Urothelium cell line (cell line): Measurements from ENCODE around the gene MAGEB10.
"Not testable (repeated sequence)": the region's sequence is repeated elsewhere in the genome, so short reads cannot be mapped to it uniquely, and the experiment has no call there.

Source experiments
- DNase-seq: peaks from one replicate; pipeline ENCODE4 v3.0.0; 2011; ENCODE audit warnings: low spot score, mixed read lengths
- FAIRE-seq: peaks from 2 replicates; lab custom pipeline; 2011; peaks lifted over from hg19 to GRCh38; lab: Jason Lieb, UNC

The MAGEB10 gene, protein sequence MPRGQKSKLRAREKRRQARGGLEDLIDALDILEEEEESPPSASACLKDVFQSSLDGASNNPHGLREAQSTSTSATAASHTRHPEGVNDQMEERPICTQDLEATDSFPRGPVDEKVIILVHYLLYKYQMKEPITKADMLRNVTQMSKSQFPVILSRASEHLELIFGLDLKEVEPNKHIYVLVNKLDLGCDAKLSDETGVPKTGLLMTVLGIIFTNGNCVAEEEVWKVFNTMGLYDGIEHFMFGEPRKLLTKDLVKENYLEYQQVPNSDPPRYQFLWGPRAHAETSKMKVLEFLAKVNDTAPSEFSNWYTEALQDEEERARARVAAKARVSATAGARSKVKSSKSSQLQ

DNA sequence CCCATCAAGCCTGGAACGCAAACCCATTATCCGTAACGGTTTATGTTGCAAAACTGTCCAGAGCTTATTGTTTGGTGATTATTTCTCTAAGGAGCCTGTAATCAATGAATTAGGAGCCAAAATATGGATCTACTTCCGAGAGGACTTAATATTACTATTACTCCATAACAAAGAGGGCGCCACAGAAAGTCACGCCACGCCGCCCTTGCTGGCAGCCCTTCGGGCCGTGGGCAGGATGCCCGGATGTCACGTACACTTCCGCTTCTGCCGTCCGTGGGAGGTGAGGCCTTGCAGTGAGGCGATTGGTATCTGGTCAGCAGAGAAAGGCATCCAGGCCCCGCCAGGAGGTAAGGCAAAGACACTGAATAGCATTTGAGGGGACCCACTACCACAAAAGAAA, at the start of gene MAGEB10:
TSS of gene MAGEB10 (plus strand) at position 301 of the 400 bp plus-strand sequence. CDS start 13,317 bp downstream, outside the sequence.
- DNase-seq (no peak), FAIRE-seq (no peak)

DNA sequence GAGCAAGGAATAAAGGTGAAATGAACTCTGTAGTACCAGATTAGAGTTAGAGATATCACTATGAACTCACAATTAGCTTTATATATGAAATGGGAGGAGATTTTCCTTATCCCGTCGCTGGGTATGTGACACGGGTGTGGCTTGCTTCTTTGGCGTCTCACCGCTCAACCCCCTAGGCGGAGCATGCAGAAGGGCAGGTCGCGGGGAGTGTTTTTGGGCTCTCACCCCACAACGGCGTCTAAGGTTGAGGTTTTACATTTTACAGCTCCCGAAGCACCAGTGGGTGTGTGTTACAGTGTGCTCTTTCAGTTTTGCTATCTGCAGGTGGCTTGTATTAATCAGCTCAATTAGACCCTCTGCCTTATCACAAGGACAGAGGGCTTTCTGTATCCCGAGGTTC, 42.1 kb upstream of the MAGEB10 start:
- no peak for DNase-seq
- no peak for FAIRE-seq

- no peak for DNase-seq
- no peak for FAIRE-seq
These were observed 40.4 kb upstream of the MAGEB10 start for GRCh38 chrX:27767387-27767786.

GRCh38 chrX:27775984-27776383, 31.8 kb upstream of the MAGEB10 start:
- DNase-seq: no peak
- no peak for FAIRE-seq

DNA sequence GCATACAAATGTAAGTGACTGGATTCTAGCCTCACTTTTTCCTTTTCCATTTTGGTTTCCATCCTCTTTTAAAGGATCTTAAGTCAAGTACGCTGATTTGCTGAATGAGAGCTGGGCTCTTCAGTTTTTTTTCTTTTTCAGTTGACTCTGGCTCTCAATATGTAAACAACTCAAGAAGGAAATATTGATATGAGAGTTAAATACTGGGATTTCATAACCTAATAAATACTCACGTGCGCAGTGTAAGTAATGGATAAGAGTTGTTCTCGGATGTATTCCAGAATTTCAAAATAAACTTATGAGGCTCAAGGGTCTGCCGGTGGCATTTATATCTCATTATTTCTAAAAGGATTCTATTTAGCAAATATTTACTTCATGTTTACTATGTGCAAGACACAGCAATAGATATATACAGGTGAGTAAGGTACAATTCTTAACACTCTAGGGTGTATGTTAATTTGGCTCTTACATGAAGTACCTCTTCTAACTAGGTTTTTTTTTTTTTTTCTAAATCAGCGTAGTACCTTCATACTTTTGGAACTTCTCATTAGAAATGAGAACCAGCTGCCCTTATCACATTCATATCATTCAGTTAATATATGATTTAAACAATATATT, 11.0 kb upstream of the MAGEB10 start:
- DNase-seq (no peak), FAIRE-seq (no peak)

DNA sequence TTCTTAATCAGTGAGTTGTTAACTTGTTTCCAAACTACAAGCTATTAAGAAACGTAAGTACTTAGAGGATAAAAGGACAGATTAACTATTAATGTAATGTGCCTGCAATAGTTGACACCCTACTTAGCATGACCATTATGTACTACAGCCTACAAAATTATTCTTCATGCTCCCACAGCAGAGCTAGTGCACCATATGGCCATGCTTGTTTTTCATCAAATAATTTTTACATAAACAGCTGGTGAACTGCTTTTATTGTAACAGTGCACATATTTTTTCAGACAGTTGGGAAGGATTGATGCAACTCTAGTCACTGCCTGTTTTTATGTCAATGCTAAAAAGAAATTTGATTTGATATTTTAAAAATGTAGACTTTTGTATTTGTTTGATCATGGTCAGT, 10.2 kb upstream of the MAGEB10 start:
- DNase-seq: no peak
- FAIRE-seq: no peak

GRCh38 chrX:27808226-27808625, 436 bp downstream of the MAGEB10 start:
- DNase-seq (no peak), FAIRE-seq (no peak)

DNA sequence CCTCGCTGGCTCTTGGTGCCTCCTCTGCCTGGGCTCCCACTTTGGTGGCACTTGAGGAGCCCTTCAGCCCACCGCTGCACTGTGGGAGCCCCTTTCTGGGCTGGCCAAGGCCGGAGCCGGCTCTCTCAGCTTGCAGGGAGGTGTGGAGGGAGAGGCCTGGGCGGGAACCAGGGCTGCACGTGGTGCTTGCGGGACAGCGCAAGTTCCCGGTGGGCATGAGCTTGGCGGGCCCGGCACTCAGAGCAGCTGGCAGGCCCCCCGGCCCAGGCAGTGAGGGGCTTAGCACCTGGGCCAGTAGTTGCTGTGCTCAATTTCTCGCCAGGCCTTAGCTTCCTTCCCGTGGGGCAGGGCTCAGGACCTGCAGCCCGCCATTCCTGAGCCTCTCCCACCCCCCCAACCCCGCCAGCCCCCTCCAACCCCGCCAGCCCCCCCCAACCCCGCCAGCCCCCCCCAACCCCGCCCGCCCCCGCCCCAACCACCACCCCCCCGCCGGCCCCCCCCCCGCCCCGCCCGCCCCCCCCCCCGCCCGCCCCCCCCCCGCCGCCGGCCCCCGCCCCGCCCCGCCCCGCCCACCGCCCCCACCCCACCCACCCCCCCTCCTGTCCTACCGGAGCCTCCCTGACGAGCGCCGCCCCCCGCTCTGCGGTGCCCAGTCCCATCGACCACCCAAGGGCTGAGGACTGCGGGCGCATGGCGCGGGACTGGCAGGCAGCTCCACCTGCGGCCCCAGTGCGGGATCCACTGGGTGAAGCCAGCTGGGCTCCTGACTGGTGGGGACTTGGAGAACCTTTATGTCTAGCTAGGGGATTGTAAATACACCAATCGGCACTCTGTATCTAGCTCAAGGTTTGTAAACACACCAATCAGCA, 1.4 kb downstream of the MAGEB10 start:
- FAIRE-seq, DNase-seq: not testable (repeated sequence)

GRCh38 chrX:27815209-27815608, 7.4 kb downstream of the MAGEB10 start:
- DNase-seq (peak; percentile 2), FAIRE-seq (no peak)

- FAIRE-seq (no peak), DNase-seq (no peak)
These were observed 16.0 kb downstream of the MAGEB10 start for GRCh38 chrX:27823812-27824211.

DNA sequence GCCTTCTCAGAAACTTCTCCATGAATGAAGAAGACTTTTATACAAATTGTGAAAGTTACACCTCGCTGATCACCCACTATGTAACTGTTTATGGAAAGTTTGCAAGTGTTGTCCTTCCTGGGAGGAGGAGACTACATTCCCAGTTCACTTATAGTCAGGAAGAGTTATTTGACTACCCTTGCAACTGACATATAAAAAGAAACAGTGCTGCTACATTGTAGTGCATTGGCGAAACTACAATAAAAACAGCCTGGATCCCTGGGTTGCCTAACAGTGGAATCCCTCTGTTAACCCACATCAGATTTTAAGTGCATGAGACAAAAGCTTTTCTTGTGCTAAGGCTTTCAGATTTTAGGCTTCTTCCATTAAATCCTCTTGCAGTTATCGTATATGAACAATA, 30.4 kb downstream of the MAGEB10 start:
- DNase-seq: no peak
- no peak for FAIRE-seq

- DNase-seq: no peak
- FAIRE-seq: no peak
These were observed 33.1 kb downstream of the MAGEB10 start for GRCh38 chrX:27840881-27841280.

DNA sequence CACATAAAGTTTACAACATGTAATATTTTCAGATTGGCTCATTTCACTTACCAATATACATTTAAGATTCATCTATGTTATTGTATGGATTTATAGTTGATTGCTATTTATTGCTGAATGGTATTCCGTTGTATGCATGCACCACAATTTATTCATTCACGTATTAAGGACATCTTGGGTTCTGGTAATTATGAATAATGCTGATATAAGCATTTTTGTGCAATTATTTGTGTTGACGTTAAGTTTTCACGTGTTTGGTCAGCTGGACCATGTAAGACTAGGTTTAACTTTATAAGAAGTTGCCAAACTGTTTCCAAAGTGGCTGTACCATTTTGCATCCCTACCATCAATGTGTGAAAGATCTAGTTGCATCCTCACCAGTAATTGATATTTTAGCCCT, 35.1 kb downstream of the MAGEB10 start:
- FAIRE-seq (no peak), DNase-seq (no peak)

DNA sequence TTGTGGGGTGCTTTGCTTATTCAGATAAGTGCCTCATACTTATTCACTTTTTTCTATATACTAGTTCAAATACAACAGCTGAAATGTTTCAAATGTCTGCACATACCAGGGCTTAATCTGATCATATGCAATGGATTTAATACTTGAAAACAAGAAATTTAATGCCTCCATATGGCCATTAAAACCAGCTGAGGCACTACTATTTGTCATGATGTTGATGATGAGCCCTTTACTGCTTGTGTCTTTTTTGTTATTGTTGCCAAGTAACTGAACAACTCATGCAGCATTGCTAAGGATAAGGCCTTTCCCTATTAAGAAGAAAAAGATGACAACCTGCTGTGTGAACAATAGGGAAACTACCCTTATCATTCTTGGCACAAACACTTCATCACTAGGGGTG, 52.5 kb downstream of the MAGEB10 start:
- DNase-seq (no peak), FAIRE-seq (no peak)

DNA sequence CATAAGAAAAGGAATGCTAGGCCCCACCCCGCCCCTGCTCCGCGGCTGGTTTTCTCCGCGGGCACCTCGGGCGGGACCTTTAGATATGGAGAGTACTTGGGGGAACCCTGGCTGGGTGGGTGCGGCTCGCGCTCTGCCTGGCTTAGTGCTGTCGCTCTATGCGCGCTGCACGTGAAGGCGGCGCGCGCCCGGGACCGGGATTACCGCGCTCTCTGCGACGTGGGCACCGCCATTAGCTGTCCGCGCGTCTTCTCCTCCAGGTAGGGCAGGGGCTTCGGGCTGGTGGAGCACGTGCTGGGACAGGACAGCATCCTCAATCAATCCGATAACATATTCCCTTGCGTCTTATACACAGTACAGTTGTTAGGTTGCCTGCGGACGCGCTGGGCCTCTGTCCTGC, 56.0 kb downstream of the MAGEB10 start:
- DNase-seq (no peak), FAIRE-seq (no peak)
